Measurements from ENCODE around the gene TMEM95.
"Not testable (repeated sequence)": the region's sequence is repeated elsewhere in the genome, so short reads cannot be mapped to it uniquely, and the experiment has no call there.

TMEM95 gene

DNA sequence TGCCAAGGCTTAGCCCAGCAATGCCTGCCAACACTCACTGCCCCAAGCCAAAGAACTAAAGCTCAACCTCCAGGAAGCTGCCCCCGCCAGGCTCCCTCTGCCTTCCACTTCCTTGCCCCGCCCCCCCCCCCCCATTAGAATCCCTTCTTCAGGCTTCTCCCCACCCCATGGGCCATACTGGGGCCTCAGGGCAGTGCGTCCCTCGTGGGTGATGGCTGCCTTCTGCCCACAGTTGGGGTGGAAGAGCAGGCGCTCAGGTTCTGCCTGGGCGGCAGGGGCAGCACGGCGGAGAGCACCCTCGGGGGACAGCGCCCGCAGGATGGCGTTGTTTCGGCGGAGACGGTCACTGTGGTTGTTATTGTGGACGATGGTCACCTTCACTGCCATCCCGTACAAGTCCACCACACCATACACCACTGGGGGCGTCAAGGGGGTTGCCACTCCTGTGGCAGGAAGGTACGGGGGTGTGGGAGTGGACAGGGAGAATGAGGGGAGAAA, 29.9 kb upstream of the TMEM95 start:
- no peak for FAIRE-seq

DNA sequence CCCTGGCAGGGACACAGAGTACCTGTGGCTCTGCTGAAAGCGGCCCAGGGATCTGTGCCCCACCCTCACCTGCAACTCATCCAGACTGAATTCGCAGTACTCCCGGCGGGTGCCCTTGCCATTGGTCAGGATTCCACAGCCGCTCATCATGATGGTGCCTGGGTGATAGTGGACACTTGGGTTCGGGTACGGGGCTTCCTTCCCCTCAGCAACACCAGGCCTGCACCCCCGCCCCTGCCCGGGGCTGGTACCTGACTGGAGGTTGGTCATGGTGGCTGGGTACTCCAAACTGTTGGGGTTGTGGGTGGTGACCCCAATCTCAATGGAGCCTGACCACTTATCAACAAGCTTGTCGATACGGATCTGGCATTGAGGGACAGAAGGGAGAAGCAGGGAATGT, 28.8 kb upstream of the TMEM95 start:
- DNase-seq (ENCODE audit: insufficient read length) (no peak), FAIRE-seq (no peak)
- TF ChIP-seq TAF1 (IDR thresholded peaks at IDR 0.05; ENCODE audit: borderline replicate concordance, low read depth, low read length) (no peak), POLR2AphosphoS5 (IDR thresholded peaks at IDR 0.05; ENCODE audit: low read depth, low read length) (no peak), POLR2A (IDR thresholded peaks at IDR 0.05; ENCODE audit: low read depth, low read length) (no peak)

More for the DNA sequence above, 29.9 kb upstream of the TMEM95 start:
- DNase-seq (ENCODE audit: insufficient read length), result peak; percentile 5
- TF ChIP-seq POLR2AphosphoS5 (IDR thresholded peaks at IDR 0.05; ENCODE audit: low read depth, low read length) (no peak), TAF1 (IDR thresholded peaks at IDR 0.05; ENCODE audit: borderline replicate concordance, low read depth, low read length) (no peak), POLR2A (IDR thresholded peaks at IDR 0.05; ENCODE audit: low read depth, low read length) (no peak)

DNA sequence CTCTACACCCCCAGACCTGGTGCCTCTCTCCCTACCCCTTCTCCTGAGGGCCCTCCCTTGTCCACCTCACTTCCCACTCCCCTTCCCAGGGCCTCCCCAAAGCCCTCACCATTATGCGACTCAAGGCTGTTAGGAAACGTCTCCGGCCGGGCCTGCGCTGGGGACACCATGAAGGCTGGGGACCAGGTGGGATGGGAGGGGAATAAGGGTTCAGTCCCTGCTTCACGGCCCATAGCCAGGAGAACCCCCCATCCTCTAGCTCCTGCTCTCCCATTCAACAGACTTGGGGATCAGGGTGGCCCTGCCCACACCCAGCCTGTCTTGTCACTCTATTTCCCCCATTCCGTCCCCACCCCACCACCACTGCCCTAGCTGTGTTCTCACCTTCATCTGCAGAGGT, 27.9 kb upstream of the TMEM95 start:
- no peak for FAIRE-seq

DNA sequence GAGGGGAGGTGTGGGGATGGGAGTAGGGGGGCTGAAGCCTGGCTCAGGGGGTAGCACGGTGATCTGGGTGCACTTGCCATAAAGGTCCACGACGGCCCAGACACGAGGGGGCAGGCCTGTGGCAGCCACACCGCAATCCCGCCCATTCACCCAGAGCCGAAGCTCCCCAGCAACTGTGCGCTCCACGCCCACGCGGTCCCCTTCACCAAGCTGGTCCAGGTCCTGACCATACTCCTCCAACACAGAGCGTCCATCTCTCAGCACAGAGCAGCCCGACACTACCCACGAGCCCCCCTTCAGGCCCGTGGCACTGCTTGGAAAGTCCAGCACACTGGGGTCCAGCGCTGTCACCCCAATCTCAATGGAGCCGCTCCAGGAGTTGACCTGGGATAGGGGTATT, 27.5 kb upstream of the TMEM95 start:
- FAIRE-seq (no peak), DNase-seq (ENCODE audit: insufficient read length) (no peak)
- TF ChIP-seq POLR2A (IDR thresholded peaks at IDR 0.05; ENCODE audit: low read depth, low read length) (no peak), TAF1 (IDR thresholded peaks at IDR 0.05; ENCODE audit: borderline replicate concordance, low read depth, low read length) (no peak), POLR2AphosphoS5 (IDR thresholded peaks at IDR 0.05; ENCODE audit: low read depth, low read length) (no peak)

More for the DNA sequence above, 27.9 kb upstream of the TMEM95 start:
- no peak for TF ChIP-seq POLR2A (IDR thresholded peaks at IDR 0.05; ENCODE audit: low read depth, low read length)
- TF ChIP-seq POLR2AphosphoS5 (IDR thresholded peaks at IDR 0.05; ENCODE audit: low read depth, low read length), result no peak
- TF ChIP-seq TAF1 (IDR thresholded peaks at IDR 0.05; ENCODE audit: borderline replicate concordance, low read depth, low read length), result no peak
- no peak for DNase-seq (ENCODE audit: insufficient read length)

DNA sequence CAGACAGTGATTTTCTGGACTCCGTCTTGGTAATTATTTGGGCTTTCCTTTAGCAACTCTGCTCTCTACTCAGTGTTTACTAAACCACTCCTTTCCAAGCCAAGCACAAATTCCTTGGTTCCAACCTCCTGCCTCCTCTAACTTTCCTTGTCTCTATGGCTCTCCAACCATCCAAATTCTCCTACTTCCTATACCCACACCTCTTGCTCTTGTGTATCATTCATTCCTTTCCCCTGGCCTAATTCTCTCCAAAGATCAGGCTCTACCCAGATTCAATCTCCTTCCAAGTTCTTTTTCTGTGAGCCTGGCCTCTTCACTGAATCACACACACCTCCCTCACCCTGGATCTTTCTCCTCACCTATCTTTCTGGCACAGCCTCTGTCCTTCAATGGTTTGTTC, 26.9 kb upstream of the TMEM95 start:
- FAIRE-seq (no peak), DNase-seq (ENCODE audit: insufficient read length) (no peak)
- TF ChIP-seq POLR2A (IDR thresholded peaks at IDR 0.05; ENCODE audit: low read depth, low read length), result no peak

DNA sequence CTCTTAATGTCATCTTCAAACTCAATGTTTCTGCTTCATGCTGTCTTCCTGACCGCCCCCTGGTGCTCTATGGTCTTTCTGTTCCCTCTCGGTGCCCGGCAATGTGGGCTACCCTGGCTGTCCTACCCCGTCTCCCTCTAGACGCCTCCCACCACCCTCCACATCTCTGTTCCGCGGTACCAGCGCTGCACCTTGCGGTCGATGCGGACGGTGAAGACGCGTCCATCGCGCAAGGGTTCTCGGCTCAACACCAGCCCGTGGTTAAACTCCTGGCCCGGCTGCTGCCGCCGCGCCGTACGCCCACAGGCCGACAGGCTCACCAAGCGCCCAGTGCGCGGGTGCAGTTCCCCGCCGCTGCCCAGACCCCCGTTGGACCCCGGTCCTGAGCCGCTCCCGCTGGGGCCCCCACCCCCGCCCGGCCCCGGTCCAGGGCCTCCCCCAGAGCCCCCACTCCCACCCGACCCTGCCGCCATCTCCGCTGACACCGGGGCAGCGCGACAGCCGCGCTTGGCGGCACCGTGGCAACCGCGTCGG, 26.0 kb upstream of the TMEM95 start, which contains the start of gene NEURL4:
TSS of gene NEURL4 (minus strand) at position 496 of the 534 bp plus-strand sequence. CDS start at position 473, 23 bp downstream.
- no peak for DNase-seq (ENCODE audit: insufficient read length)
- no peak for TF ChIP-seq TAF1 (IDR thresholded peaks at IDR 0.05; ENCODE audit: borderline replicate concordance, low read depth, low read length)
- no peak for TF ChIP-seq POLR2AphosphoS5 (IDR thresholded peaks at IDR 0.05; ENCODE audit: low read depth, low read length)
- no peak for TF ChIP-seq POLR2A (IDR thresholded peaks at IDR 0.05; ENCODE audit: low read depth, low read length)
- no peak for FAIRE-seq

DNA sequence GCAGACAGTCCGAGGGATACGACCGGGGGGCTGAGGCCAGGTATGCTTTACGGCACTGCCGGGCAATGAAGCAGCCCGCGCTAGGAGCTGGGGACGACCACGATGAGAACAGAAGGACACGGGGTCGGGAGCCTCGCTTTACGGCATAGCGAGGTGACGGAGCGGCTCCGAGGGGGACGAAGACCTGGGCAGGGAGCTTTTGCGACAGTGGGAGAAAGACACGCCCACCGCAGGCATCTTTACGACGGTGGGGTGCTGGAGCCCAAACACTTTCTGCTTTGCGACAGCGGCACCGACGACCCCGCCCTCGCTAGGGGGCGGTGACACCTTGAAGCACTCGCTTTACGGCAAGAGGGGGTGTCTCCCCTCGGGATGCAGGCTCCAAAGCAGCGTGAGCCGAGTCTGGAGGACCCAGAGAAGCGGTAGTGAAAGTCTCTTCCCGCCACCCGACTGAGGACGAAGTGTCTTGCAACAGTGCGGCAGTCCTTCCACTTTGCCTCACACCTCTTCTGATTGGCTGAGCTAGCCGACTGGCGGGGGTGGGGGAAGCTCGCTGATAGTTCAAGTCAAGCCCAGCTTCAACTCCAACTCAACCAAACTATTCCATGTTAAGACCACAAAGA, 25.5 kb upstream of the TMEM95 start:
- peak; percentile 75 for TF ChIP-seq POLR2AphosphoS5 (IDR thresholded peaks at IDR 0.05; ENCODE audit: low read depth, low read length)
- TF ChIP-seq TAF1 (IDR thresholded peaks at IDR 0.05; ENCODE audit: borderline replicate concordance, low read depth, low read length), result no peak; the same call in 1 of the 2 replicates
- peak; percentile 86 for TF ChIP-seq POLR2A (IDR thresholded peaks at IDR 0.05; ENCODE audit: low read depth, low read length)
- peak; percentile 99 for DNase-seq (ENCODE audit: insufficient read length)
- peak; percentile 100 for FAIRE-seq

DNA sequence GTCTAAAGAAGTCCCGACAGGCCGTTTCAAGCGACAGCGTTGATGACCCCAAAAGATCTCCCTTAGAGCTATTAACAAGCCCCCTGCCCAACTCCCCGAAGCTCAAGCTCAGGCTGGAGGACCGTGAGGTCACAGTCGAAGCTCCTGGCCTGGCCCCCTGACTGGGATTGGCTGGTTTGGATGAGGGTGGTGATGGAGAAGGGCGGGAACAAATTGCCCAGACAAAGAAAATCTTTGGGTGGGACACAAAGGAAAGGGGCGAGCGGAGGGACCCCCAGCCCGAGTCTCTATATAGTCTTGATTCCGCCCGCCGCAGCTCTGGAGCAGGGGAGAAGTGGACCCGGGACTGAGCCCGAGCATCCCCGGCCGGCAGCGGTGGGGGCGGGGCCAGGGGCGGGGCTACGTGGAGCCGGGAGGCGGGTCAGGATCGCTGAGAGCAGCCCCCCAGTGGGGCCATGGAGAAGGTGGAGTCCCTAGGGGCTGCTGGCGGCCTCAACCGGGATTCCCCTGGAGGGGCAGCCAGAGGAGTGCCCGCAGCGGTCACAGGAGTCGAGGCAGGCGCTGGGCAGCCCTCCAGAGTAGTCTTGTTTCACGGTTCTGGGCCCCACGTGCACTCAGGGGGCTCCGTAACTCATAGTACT, 24.8 kb upstream of the TMEM95 start:
- TF ChIP-seq TAF1 (IDR thresholded peaks at IDR 0.05; ENCODE audit: borderline replicate concordance, low read depth, low read length) (no peak), POLR2A (IDR thresholded peaks at IDR 0.05; ENCODE audit: low read depth, low read length) (no peak), POLR2AphosphoS5 (IDR thresholded peaks at IDR 0.05; ENCODE audit: low read depth, low read length) (no peak)
- DNase-seq (ENCODE audit: insufficient read length), result peak; percentile 89

DNA sequence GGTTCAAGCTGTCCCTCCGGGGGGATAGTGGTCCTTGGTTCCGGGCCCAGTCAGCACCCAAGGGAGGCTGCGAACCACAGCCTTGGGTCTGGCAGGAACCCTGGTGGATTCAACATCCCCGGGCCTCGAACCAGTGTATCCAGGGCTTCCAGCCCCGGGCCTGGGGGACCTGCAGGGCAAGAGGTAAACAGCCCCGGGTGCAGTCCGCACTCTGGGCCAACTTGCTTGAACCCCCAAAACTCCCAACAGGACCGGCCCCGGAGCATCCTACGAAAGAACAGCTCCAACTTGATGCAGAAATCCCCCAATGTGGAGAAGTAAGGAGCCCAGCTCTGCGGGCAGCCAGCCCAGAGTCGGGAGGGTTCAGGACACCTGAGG, 24.3 kb upstream of the TMEM95 start:
- DNase-seq (ENCODE audit: insufficient read length), result no peak
- FAIRE-seq, result no peak
- TF ChIP-seq POLR2AphosphoS5 (IDR thresholded peaks at IDR 0.05; ENCODE audit: low read depth, low read length) (no peak), TAF1 (IDR thresholded peaks at IDR 0.05; ENCODE audit: borderline replicate concordance, low read depth, low read length) (no peak), POLR2A (IDR thresholded peaks at IDR 0.05; ENCODE audit: low read depth, low read length) (no peak)

More for the DNA sequence above, 24.8 kb upstream of the TMEM95 start:
- FAIRE-seq, result no peak

DNA sequence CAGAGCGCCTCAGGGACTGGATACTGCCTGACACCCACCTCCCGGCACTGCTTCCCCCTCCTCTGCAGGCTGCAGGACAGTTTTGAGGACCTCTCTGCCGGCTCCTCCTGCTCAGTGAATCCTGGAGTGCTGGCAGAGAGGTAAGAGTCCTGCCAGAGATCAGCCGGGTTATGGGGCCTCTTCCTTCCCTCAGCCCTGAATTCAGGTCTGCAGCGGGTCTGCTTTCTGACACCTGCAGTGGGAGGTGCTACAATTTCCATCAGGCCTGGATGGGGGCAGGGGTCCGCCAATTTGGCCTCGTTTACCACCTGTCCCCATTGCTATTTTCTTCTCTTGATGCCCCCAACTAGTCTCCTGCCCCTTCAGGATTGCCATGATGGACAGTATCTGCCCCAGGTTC, 22.8 kb upstream of the TMEM95 start:
- no peak for FAIRE-seq
- TF ChIP-seq TAF1 (IDR thresholded peaks at IDR 0.05; ENCODE audit: borderline replicate concordance, low read depth, low read length) (no peak), POLR2AphosphoS5 (IDR thresholded peaks at IDR 0.05; ENCODE audit: low read depth, low read length) (no peak), POLR2A (IDR thresholded peaks at IDR 0.05; ENCODE audit: low read depth, low read length) (no peak)
- no peak for DNase-seq (ENCODE audit: insufficient read length)

DNA sequence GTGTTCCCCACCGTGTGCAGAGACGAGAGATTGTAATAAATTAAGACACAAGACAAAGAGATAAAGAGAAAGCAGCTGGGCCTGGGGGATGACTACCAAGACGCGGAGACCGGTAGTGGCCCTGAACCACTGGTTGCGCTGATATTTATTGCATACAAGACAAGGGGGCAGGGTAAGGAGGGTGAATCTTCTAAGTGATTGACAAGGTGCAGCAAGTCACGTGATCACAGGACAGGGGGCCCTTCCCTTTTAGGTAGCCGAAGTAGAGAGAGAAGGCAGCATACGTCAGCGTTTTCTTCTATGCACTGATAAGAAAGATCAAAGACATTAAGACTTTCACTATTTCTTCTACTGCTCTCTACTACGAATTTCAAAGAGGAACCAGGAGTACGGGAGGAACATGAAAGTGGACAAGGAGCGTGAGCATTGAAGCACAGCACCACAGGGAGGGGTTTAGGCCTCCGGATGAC, 22.3 kb upstream of the TMEM95 start:
- DNase-seq (ENCODE audit: insufficient read length), result not testable (repeated sequence)
- TF ChIP-seq POLR2A (IDR thresholded peaks at IDR 0.05; ENCODE audit: low read depth, low read length), result peak; percentile 65; the same call in 1 of the 2 replicates
- FAIRE-seq, result peak; percentile 83

Measured in GM12892 (cell line).